PC-9 (cell line): Measurements from ENCODE around the gene CDIP1.

ENCODE experiments used
- CTCF ChIP-seq: fragments of 200-600 bp; sonication (generic); conservative IDR thresholded peaks from 2 replicates; pipeline ENCODE4 v1.6.1; 2017; ENCODE audit warnings: mixed run types, antibody characterized with exemption, mild to moderate bottlenecking, moderate library complexity
- EZH2 ChIP-seq: fragments of 200-600 bp; sonication (generic); IDR thresholded peaks from 2 replicates; pipeline ENCODE4 v1.8.0; 2017; ENCODE audit warnings: antibody characterized with exemption, low read depth

GRCh38 chr16:4514606-4515005, 24.0 kb downstream of the CDIP1 start:
- TF ChIP-seq EZH2 (no peak), CTCF (no peak)
